H9 (cell line): ENCODE measurements around the gene SLC1A4. TPM values are rescaled to one million over a fixed set of nuclear protein-coding genes. Genes with fewer than 3 reads are reported as not detected.
A peak's percentile ranks its signal among the peaks of the same experiment; 100 is the strongest.

Experiments
- DNase-seq: peaks from one replicate; pipeline ENCODE4 v3.0.0-alpha.2; 2017
- H2AFZ ChIP-seq: one replicate; pipeline ENCODE4 v1.6.1; 2013; ENCODE audit warnings: mild to moderate bottlenecking, low read length, control low read depth, moderate library complexity
- H2AK5ac ChIP-seq: 2 replicates; pipeline ENCODE4 v1.6.1; 2013; ENCODE audit warnings: low read length, control low read depth, mixed read lengths; ENCODE audit not compliant: insufficient read length
- H2BK120ac ChIP-seq: one replicate; pipeline ENCODE4 v1.6.1; 2013; ENCODE audit warnings: low read depth, mild to moderate bottlenecking, low read length, control low read depth, inconsistent platforms; ENCODE audit not compliant: poor library complexity, severe bottlenecking
- H2BK12ac ChIP-seq: 2 replicates; pipeline ENCODE4 v1.6.1; 2013; ENCODE audit warnings: low read length, control low read depth, mixed read lengths, low read depth; ENCODE audit not compliant: insufficient read length
- H2BK15ac ChIP-seq: 2 replicates; pipeline ENCODE4 v1.6.1; 2013; ENCODE audit warnings: low read depth, low read length, control low read depth
- H2BK20ac ChIP-seq: one replicate; pipeline ENCODE4 v1.6.1; 2013; ENCODE audit warnings: low read depth, mild to moderate bottlenecking, low read length, control low read depth, inconsistent platforms; ENCODE audit not compliant: poor library complexity, severe bottlenecking
- H2BK5ac ChIP-seq: 2 replicates; pipeline ENCODE4 v1.6.1; 2013; ENCODE audit warnings: low read length, control low read depth, mixed read lengths; ENCODE audit not compliant: insufficient read length
- H3K14ac ChIP-seq: 2 replicates; pipeline ENCODE4 v1.6.1; 2013; ENCODE audit warnings: low read length, control low read depth; ENCODE audit not compliant: insufficient read depth
- H3K18ac ChIP-seq: 2 replicates; pipeline ENCODE4 v1.6.1; 2013; ENCODE audit warnings: low read depth, mild to moderate bottlenecking, mixed read lengths, low read length, control low read depth; ENCODE audit not compliant: insufficient read length
- H3K23ac ChIP-seq: 2 replicates; pipeline ENCODE4 v1.6.1; 2013; ENCODE audit warnings: low read length, control low read depth, mixed read lengths, low read depth; ENCODE audit not compliant: insufficient read length
- H3K23me2 ChIP-seq: 2 replicates; pipeline ENCODE4 v1.6.1; 2013; ENCODE audit warnings: low read depth, mild to moderate bottlenecking, mixed read lengths, low read length, control low read depth; ENCODE audit not compliant: insufficient read length, poor library complexity, severe bottlenecking
- H3K27ac ChIP-seq: 2 replicates; pipeline ENCODE4 v1.5.1; 2013; ENCODE audit warnings: low read length, control low read depth, mixed read lengths, low read depth; ENCODE audit not compliant: insufficient read length
- H3K27me3 ChIP-seq: 2 replicates; pipeline ENCODE4 v1.6.1; 2013; ENCODE audit warnings: low read length, control low read depth, inconsistent platforms; ENCODE audit not compliant: insufficient read depth
- H3K4ac ChIP-seq: 2 replicates; pipeline ENCODE4 v1.6.1; 2013; ENCODE audit warnings: low read depth, mild to moderate bottlenecking, control low read depth, inconsistent platforms, low read length, moderate library complexity
- H3K4me1 ChIP-seq: 2 replicates; pipeline ENCODE4 v1.6.1; 2013; ENCODE audit warnings: low read length, control low read depth, inconsistent platforms; ENCODE audit not compliant: insufficient read depth
- H3K4me2 ChIP-seq: 2 replicates; pipeline ENCODE4 v1.6.1; 2013; ENCODE audit warnings: low read length, control low read depth, mixed read lengths; ENCODE audit not compliant: insufficient read length, insufficient read depth
- H3K56ac ChIP-seq: 2 replicates; pipeline ENCODE4 v1.6.1; 2013; ENCODE audit warnings: low read depth, mild to moderate bottlenecking, mixed read lengths, low read length, control low read depth; ENCODE audit not compliant: insufficient read length
- H3K79me1 ChIP-seq: 2 replicates; pipeline ENCODE4 v1.6.1; 2013; ENCODE audit warnings: low read depth, mild to moderate bottlenecking, moderate library complexity, low read length, control low read depth, inconsistent platforms; ENCODE audit not compliant: insufficient read depth, poor library complexity, severe bottlenecking
- H3K79me2 ChIP-seq: 2 replicates; pipeline ENCODE4 v1.6.1; 2013; ENCODE audit warnings: low read length, control low read depth, inconsistent platforms; ENCODE audit not compliant: insufficient read depth
- H3K9ac ChIP-seq: 2 replicates; pipeline ENCODE4 v1.6.1; 2013; ENCODE audit warnings: low read length, control low read depth, mixed read lengths; ENCODE audit not compliant: insufficient read length; ENCODE audit errors: extremely low read depth
- H3K9me3 ChIP-seq: one replicate; pipeline ENCODE4 v1.6.1; 2013; ENCODE audit warnings: low read depth, low read length, inconsistent platforms; ENCODE audit not compliant: control insufficient read depth
- H3T11ph ChIP-seq: one replicate; pipeline ENCODE4 v1.6.1; 2013; ENCODE audit warnings: mild to moderate bottlenecking, low read length, control low read depth, inconsistent platforms
- H4K20me1 ChIP-seq: one replicate; pipeline ENCODE4 v1.6.1; 2013; ENCODE audit not compliant: control insufficient read depth, insufficient read length, insufficient read depth
- H4K5ac ChIP-seq: 2 replicates; pipeline ENCODE4 v1.6.1; 2013; ENCODE audit warnings: low read depth, mild to moderate bottlenecking, mixed read lengths, low read length, control low read depth; ENCODE audit not compliant: insufficient read length
- H4K8ac ChIP-seq: replicated peaks from 2 replicates; pipeline ENCODE4 v1.6.1; 2013; ENCODE audit warnings: low read length, control low read depth, mixed read lengths, low read depth; ENCODE audit not compliant: insufficient read length
- H4K91ac ChIP-seq: 2 replicates; pipeline ENCODE4 v1.6.1; 2013; ENCODE audit warnings: low read depth, mild to moderate bottlenecking, moderate library complexity, mixed read lengths, low read length, control low read depth; ENCODE audit not compliant: insufficient read length
- H3K27ac Mint-ChIP-seq, 3 experiments: 2 replicates in 2 of 3; 3 replicates in 1 of 3; pipeline ENCODE4 v1.8.0; 2020 to 2021; ENCODE audit warnings: mixed read lengths in 3 of 3, mild to moderate bottlenecking in 1 of 3, moderate library complexity in 1 of 3
- H3K27me3 Mint-ChIP-seq: 2 replicates; pipeline ENCODE4 v1.8.0; 2021; ENCODE audit warnings: low read depth, mild to moderate bottlenecking, moderate library complexity, mixed read lengths
- H3K36me3 Mint-ChIP-seq, 3 experiments: 2 replicates in 2 of 3; 3 replicates in 1 of 3; pipeline ENCODE4 v1.8.0; 2020 to 2021; ENCODE audit warnings: low read depth in 3 of 3, mixed read lengths in 3 of 3; ENCODE audit not compliant: insufficient read depth in 1 of 3
- H3K4me1 Mint-ChIP-seq, 2 experiments: 2 replicates each; pipeline ENCODE4 v1.8.0; 2020; ENCODE audit warnings: mixed read lengths in 2 of 2
- H3K4me3 Mint-ChIP-seq, 2 experiments: 2 replicates in 1 of 2; 3 replicates in 1 of 2; pipeline ENCODE4 v1.8.0; 2020 to 2021; ENCODE audit warnings: mild to moderate bottlenecking in 2 of 2, mixed read lengths in 2 of 2, moderate library complexity in 1 of 2
- H3K9me3 Mint-ChIP-seq, 2 experiments: 2 replicates in 1 of 2; 3 replicates in 1 of 2; pipeline ENCODE4 v1.8.0; 2020; ENCODE audit warnings: mild to moderate bottlenecking in 2 of 2, mixed read lengths in 2 of 2, moderate library complexity in 1 of 2
- CTCF ChIP-seq: fragments of 200-600 bp; sonication (generic); conservative IDR thresholded peaks from 3 replicates; pipeline ENCODE4 v1.8.0; 2021; ENCODE audit warnings: antibody characterized with exemption, mild to moderate bottlenecking
- WGBS: extraction: QIAGEN DNeasy Blood & Tissue Kit; methylation state at CpG from one replicate; pipeline ENCODE4 v1.1.7; 2013; ENCODE audit warnings: missing lambda C conversion rate, low lambda C conversion rate, mixed read lengths; ENCODE audit not compliant: insufficient read length; ENCODE audit errors: extremely low coverage; 5-methylcytosine and 5-hydroxymethylcytosine counted together
- total RNA-seq: library from RNA; stranded (reverse); gene quantifications from 2 replicates; pipeline ENCODE4 v1.2.1, GENCODE V29; 2021

The SLC1A4 gene
- total RNA-seq, 1 experiment from 2014 or later = 1.9 TPM

DNA sequence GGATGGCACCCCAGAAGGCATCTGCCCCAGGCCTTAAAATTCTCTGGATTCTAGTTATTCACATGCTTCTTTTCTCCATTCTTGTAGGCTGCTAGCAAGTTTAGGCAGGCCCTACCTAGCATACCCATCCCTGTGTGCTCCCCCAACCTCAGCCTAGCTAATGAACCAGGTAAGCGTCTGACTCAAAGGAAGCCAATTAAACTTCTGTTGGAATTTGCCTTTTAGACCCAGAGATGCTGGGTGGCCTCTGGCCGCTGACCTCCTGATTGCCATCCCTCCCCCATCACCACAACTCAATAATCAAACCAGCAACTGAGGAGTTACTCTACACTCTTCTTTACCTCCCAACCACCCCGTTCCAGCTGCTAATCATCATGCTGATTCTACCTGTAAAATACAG lies 48.0 kb downstream of the SLC1A4 start:
- no CpG with 5 or more reads among the region's 3 CpGs for WGBS

More for the DNA sequence above, 48.0 kb downstream of the SLC1A4 start:
- Histone ChIP-seq H3K14ac (no peak overlapping the region), H2BK20ac (peak overlapping the region; percentile 90), H3K18ac (no peak overlapping the region), H3K4me1 (no peaks in the 10 kb centered on the region), H3K79me2 (no peaks in the 10 kb centered on the region), H3K9me3 (no peaks in the 10 kb centered on the region), H2BK15ac (no peak overlapping the region), H3K56ac (no peak overlapping the region), H3T11ph (no peak overlapping the region), H3K4ac (no peak overlapping the region), H4K20me1 (no peaks in the 10 kb centered on the region), H4K91ac (no peak overlapping the region), H4K8ac (no peak overlapping the region), H3K27me3 (no peaks in the 10 kb centered on the region), H4K5ac (no peak overlapping the region), H2BK120ac (no peak overlapping the region), H3K23ac (no peak overlapping the region), H2AFZ (no peak overlapping the region), H3K9ac (no peak overlapping the region), H2BK12ac (no peak overlapping the region), H2AK5ac (no peak overlapping the region), H3K27ac (no peak overlapping the region), H3K4me2 (no peak overlapping the region), H2BK5ac (no peak overlapping the region), H3K79me1 (no peaks in the 10 kb centered on the region), H3K23me2 (no peaks in the 10 kb centered on the region)
- H3K4me1 Mint-ChIP-seq = peaks cover 10 to 20% of the 10 kb centered on the region in 2 experiments
- peaks cover 2% of the 10 kb centered on the region for H3K27me3 Mint-ChIP-seq
- H3K9me3 Mint-ChIP-seq = no peaks in the 10 kb centered on the region
- H3K4me3 Mint-ChIP-seq = no peak overlapping the region; a peak in 1 of 5 replicates
- peaks cover 10 to 29% (median 12%) of the 10 kb centered on the region in 3 experiments for H3K36me3 Mint-ChIP-seq
- DNase-seq = no peak
- H3K27ac Mint-ChIP-seq = peak overlapping the region in 1 of 3 experiments; percentile 60; a peak in 3 of 7 replicates
- no peak for TF ChIP-seq CTCF
